Measurements from ENCODE around the gene RPTN. TPM values are rescaled to one million over a fixed set of nuclear protein-coding genes. Genes with fewer than 3 reads are reported as not detected.

Gene RPTN
- total RNA-seq, 1 donor from 2014 or later: not detected

GRCh38 chr1:152110365-152110859 is 48.6 kb downstream of the RPTN start:
- no peaks in the 10 kb centered on the region for H3K36me3 Mint-ChIP-seq (ENCODE audit: low read depth)
- no peak overlapping the region for H3K4me3 Mint-ChIP-seq
- no peaks in the 10 kb centered on the region for H3K9me3 Mint-ChIP-seq
- H3K27ac Mint-ChIP-seq (ENCODE audit: unreplicated experiment): no peak overlapping the region
- TF ChIP-seq, protein P1, sequence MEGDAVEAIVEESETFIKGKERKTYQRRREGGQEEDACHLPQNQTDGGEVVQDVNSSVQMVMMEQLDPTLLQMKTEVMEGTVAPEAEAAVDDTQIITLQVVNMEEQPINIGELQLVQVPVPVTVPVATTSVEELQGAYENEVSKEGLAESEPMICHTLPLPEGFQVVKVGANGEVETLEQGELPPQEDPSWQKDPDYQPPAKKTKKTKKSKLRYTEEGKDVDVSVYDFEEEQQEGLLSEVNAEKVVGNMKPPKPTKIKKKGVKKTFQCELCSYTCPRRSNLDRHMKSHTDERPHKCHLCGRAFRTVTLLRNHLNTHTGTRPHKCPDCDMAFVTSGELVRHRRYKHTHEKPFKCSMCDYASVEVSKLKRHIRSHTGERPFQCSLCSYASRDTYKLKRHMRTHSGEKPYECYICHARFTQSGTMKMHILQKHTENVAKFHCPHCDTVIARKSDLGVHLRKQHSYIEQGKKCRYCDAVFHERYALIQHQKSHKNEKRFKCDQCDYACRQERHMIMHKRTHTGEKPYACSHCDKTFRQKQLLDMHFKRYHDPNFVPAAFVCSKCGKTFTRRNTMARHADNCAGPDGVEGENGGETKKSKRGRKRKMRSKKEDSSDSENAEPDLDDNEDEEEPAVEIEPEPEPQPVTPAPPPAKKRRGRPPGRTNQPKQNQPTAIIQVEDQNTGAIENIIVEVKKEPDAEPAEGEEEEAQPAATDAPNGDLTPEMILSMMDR (conservative IDR thresholded peaks at IDR 0.05): no peak
- DNase-seq (ENCODE audit: low read depth, low spot score): no peak
- H3K4me1 Mint-ChIP-seq: no peaks in the 10 kb centered on the region
- H3K27me3 Mint-ChIP-seq (ENCODE audit: low read depth): peaks cover 11% of the 10 kb centered on the region

DNA sequence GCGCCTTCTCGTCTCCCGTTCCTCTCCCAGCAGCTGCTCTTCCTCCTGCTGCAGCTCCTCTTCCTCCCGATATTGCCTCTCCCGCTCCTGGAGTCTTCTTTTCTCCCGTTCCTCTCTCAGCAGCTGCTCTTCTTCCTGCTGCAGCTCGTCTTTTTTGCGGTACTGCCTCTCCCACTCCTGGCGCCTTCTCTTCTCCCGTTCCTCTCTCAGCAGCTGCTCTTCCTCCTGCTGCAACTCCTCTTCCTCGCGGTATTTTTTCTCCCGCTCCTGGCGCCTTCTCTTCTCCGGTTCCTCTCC is 49.1 kb downstream of the RPTN start:
- H3K9me3 Mint-ChIP-seq: no peaks in the 10 kb centered on the region
- no peaks in the 10 kb centered on the region for H3K4me1 Mint-ChIP-seq
- H3K27me3 Mint-ChIP-seq (ENCODE audit: low read depth): peaks cover 12% of the 10 kb centered on the region
- no peak overlapping the region for H3K4me3 Mint-ChIP-seq
- no peaks in the 10 kb centered on the region for H3K36me3 Mint-ChIP-seq (ENCODE audit: low read depth)
- TF ChIP-seq, protein P1 (conservative IDR thresholded peaks at IDR 0.05): no peak
- no peak for DNase-seq (ENCODE audit: low read depth, low spot score)
- H3K27ac Mint-ChIP-seq (ENCODE audit: unreplicated experiment): no peak overlapping the region

DNA sequence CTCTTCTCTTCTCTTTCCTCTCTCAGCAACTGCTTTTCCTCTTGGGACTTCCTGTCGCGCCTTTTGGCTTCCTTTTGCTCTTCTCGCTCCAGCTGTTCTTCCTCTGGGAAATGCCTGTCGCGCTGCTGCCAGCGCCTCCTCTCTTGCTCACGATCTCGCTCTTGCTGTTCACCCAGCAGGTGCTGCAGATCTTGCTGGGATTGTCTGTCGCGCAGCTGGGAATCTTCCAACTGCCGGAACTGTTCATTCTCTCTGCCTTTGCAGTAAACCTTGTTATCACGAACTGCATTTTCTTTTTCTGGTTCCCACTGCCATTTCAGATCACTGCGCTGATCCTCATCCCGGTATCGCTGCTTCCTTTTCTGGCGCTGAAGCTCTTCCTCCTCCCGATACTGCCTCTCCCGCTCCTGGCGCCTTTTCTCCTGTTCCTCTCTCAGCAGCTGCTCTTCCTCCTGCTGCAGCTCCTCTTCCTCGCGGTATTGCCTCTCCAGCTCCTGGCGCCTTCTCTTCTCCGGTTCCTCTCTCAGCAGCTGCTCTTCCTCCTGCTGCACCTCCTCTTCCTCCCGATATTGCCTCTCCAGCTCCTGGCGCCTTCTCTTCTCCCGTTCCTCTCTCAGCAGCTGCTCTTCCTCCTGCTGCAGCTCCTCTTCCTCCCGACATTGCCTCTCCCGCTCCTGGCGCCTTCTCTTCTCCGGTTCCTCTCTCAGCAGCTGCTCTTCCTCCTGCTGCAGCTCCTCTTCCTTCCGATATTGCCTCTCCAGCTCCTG is 49.6 kb downstream of the RPTN start:
- H3K27ac Mint-ChIP-seq (ENCODE audit: unreplicated experiment): no peak overlapping the region
- H3K9me3 Mint-ChIP-seq: no peaks in the 10 kb centered on the region
- H3K36me3 Mint-ChIP-seq (ENCODE audit: low read depth): no peaks in the 10 kb centered on the region
- H3K27me3 Mint-ChIP-seq (ENCODE audit: low read depth): peaks cover 9% of the 10 kb centered on the region
- no peak overlapping the region for H3K4me3 Mint-ChIP-seq
- no peak for DNase-seq (ENCODE audit: low read depth, low spot score)
- H3K4me1 Mint-ChIP-seq: no peaks in the 10 kb centered on the region
- TF ChIP-seq, protein P1 (conservative IDR thresholded peaks at IDR 0.05): no peak

- H3K36me3 Mint-ChIP-seq (ENCODE audit: low read depth): no peaks in the 10 kb centered on the region
- H3K27me3 Mint-ChIP-seq (ENCODE audit: low read depth): peaks cover 7% of the 10 kb centered on the region
- TF ChIP-seq, protein P1 (conservative IDR thresholded peaks at IDR 0.05): no peak
- no peak overlapping the region for H3K4me3 Mint-ChIP-seq
- H3K9me3 Mint-ChIP-seq: no peaks in the 10 kb centered on the region
- H3K4me1 Mint-ChIP-seq: no peaks in the 10 kb centered on the region
- H3K27ac Mint-ChIP-seq (ENCODE audit: unreplicated experiment): no peak overlapping the region
- no peak for DNase-seq (ENCODE audit: low read depth, low spot score)
Measured at GRCh38 chr1:152108882-152109222, 50.2 kb downstream of the RPTN start.

GRCh38 chr1:152107984-152108881 is 50.8 kb downstream of the RPTN start:
- Mint-ChIP-seq H3K4me3 (no peak overlapping the region), H3K27me3 (ENCODE audit: low read depth) (peaks cover 13% of the 10 kb centered on the region), H3K27ac (ENCODE audit: unreplicated experiment) (no peak overlapping the region), H3K4me1 (no peaks in the 10 kb centered on the region), H3K9me3 (no peaks in the 10 kb centered on the region), H3K36me3 (ENCODE audit: low read depth) (no peaks in the 10 kb centered on the region)
- no peak for DNase-seq (ENCODE audit: low read depth, low spot score)
- TF ChIP-seq, protein P1 (conservative IDR thresholded peaks at IDR 0.05): no peak
